AG09309 (cell line): Measurements from ENCODE around the gene MAML2.

Experiments
- DNase-seq: peaks from one replicate; pipeline ENCODE4 v3.0.0-alpha.2; 2010; ENCODE audit warnings: low read depth
- H3K4me3 ChIP-seq: 2 replicates; pipeline ENCODE4 v1.5.1; 2011; ENCODE audit warnings: mild to moderate bottlenecking, low read depth, low read length, moderate library complexity; ENCODE audit not compliant: control insufficient read depth
- TF ChIP-seq, protein P1 (sequence below): IDR thresholded peaks from 2 replicates; pipeline ENCODE4 v1.5.1; 2011; ENCODE audit warnings: mild to moderate bottlenecking, low read depth, low read length, inconsistent platforms; ENCODE audit not compliant: insufficient read depth, control insufficient read depth; ENCODE audit errors: missing control alignments

MAML2 gene

GRCh38 chr11:96136613-96137298, 206.2 kb downstream of the MAML2 start:
- TF ChIP-seq, protein P1, sequence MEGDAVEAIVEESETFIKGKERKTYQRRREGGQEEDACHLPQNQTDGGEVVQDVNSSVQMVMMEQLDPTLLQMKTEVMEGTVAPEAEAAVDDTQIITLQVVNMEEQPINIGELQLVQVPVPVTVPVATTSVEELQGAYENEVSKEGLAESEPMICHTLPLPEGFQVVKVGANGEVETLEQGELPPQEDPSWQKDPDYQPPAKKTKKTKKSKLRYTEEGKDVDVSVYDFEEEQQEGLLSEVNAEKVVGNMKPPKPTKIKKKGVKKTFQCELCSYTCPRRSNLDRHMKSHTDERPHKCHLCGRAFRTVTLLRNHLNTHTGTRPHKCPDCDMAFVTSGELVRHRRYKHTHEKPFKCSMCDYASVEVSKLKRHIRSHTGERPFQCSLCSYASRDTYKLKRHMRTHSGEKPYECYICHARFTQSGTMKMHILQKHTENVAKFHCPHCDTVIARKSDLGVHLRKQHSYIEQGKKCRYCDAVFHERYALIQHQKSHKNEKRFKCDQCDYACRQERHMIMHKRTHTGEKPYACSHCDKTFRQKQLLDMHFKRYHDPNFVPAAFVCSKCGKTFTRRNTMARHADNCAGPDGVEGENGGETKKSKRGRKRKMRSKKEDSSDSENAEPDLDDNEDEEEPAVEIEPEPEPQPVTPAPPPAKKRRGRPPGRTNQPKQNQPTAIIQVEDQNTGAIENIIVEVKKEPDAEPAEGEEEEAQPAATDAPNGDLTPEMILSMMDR = no peak
- no peak overlapping the region for H3K4me3 ChIP-seq
- no peak for DNase-seq

- DNase-seq = no peak
- TF ChIP-seq, protein P1 = no peak
- H3K4me3 ChIP-seq = no peak overlapping the region
Observed at GRCh38 chr11:96134602-96135001, 208.4 kb downstream of the MAML2 start.

GRCh38 chr11:96132437-96132836, 210.6 kb downstream of the MAML2 start:
- H3K4me3 ChIP-seq = no peak overlapping the region
- no peak for DNase-seq
- TF ChIP-seq, protein P1 = no peak

GRCh38 chr11:96130061-96130620, 212.9 kb downstream of the MAML2 start:
- TF ChIP-seq, protein P1 = no peak
- no peak overlapping the region for H3K4me3 ChIP-seq
- DNase-seq = no peak

DNA sequence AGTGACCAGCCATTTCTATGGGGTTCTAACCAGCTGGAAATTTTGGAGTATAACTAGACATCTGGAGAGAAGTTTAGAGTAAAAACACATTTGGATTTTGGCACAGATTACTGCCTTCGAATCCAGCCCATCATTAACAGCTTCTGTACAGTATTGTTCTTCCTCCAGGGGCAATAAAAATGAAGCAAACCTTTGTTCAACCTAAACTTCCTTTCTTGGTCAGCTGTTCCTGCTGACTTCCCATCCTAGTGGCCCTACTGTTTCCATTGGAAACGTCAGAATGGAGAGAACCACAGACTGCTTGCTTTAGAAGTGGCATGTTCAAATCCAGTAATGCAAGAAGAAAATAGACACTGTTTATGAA, 215.4 kb downstream of the MAML2 start:
- no peak overlapping the region for H3K4me3 ChIP-seq
- no peak for DNase-seq
- TF ChIP-seq, protein P1 = no peak

GRCh38 chr11:96126917-96127595, 215.9 kb downstream of the MAML2 start:
- no peak overlapping the region for H3K4me3 ChIP-seq
- TF ChIP-seq, protein P1 = no peak
- no peak for DNase-seq
